ENCODE results near the gene EFCAB6.

Gene EFCAB6

GRCh38 chr22:43848366-43849171, 36.5 kb upstream of the EFCAB6 start:
- peak; percentile 20 for DNase-seq (ENCODE audit: low read depth)

- DNase-seq (ENCODE audit: low read depth): no peak
Measured at GRCh38 chr22:43847376-43848289, 35.5 kb upstream of the EFCAB6 start.

- DNase-seq (ENCODE audit: low read depth): no peak
Measured at GRCh38 chr22:43846966-43847365, 34.9 kb upstream of the EFCAB6 start.

- no peak for DNase-seq (ENCODE audit: low read depth)
Measured at GRCh38 chr22:43845981-43846380, 33.9 kb upstream of the EFCAB6 start.

GRCh38 chr22:43844560-43845545, 32.7 kb upstream of the EFCAB6 start:
- DNase-seq (ENCODE audit: low read depth): no peak

GRCh38 chr22:43843783-43844530, 31.9 kb upstream of the EFCAB6 start:
- no peak for DNase-seq (ENCODE audit: low read depth)

GRCh38 chr22:43841742-43842141, 29.6 kb upstream of the EFCAB6 start:
- DNase-seq (ENCODE audit: low read depth): no peak

GRCh38 chr22:43840851-43841250, 28.7 kb upstream of the EFCAB6 start:
- DNase-seq (ENCODE audit: low read depth): no peak

- no peak for DNase-seq (ENCODE audit: low read depth)
Measured at GRCh38 chr22:43840431-43840830, 28.3 kb upstream of the EFCAB6 start.

GRCh38 chr22:43839781-43840180, 27.7 kb upstream of the EFCAB6 start:
- no peak for DNase-seq (ENCODE audit: low read depth)

GRCh38 chr22:43838571-43839307, 26.6 kb upstream of the EFCAB6 start:
- DNase-seq (ENCODE audit: low read depth): no peak

- no peak for DNase-seq (ENCODE audit: low read depth)
Measured at GRCh38 chr22:43838161-43838560, 26.1 kb upstream of the EFCAB6 start.

- DNase-seq (ENCODE audit: low read depth): no peak
Measured at GRCh38 chr22:43837666-43838065, 25.6 kb upstream of the EFCAB6 start.

GRCh38 chr22:43835736-43836135, 23.6 kb upstream of the EFCAB6 start:
- DNase-seq (ENCODE audit: low read depth): no peak

- no peak for DNase-seq (ENCODE audit: low read depth)
Measured at GRCh38 chr22:43835166-43835565, 23.1 kb upstream of the EFCAB6 start.

GRCh38 chr22:43833286-43834240, 21.5 kb upstream of the EFCAB6 start:
- no peak for DNase-seq (ENCODE audit: low read depth)

GRCh38 chr22:43832393-43833265, 20.5 kb upstream of the EFCAB6 start:
- no peak for DNase-seq (ENCODE audit: low read depth)

Measured in EH (cell line).